Brain microvascular endothelial cell (primary cell): Measurements from ENCODE around the gene GLI2.

Experiments
- DNase-seq: peaks from one replicate; pipeline ENCODE4 v3.0.0-alpha.2; 2020
- H3K27ac ChIP-seq: fragments of 250-450 bp; sonication (Bioruptor Pico); 2 replicates; pipeline ENCODE4 v1.5.1; 2020; ENCODE audit warnings: mild to moderate bottlenecking, moderate library complexity
- H3K27me3 ChIP-seq: fragments of 250-450 bp; sonication (Bioruptor Pico); replicated peaks from 2 replicates; pipeline ENCODE4 v1.5.1; 2020; ENCODE audit warnings: mild to moderate bottlenecking
- H3K36me3 ChIP-seq: fragments of 250-450 bp; sonication (Bioruptor Pico); replicated peaks from 2 replicates; pipeline ENCODE4 v1.5.1; 2020; ENCODE audit warnings: mild to moderate bottlenecking
- H3K4me3 ChIP-seq: 2 replicates; pipeline ENCODE4 v1.5.1; 2011; ENCODE audit warnings: low read depth, mild to moderate bottlenecking, control low read depth, low read length, moderate library complexity
- in situ Hi-C: cut with HindIII; loops from 2 replicates; pipeline ENCODE4 v1.10.0; 2017; ENCODE audit warnings: low sequenced_read_pairs, low pct_ligation_motif_present
- TF ChIP-seq, protein P1 (sequence below): IDR thresholded peaks from 2 replicates; pipeline ENCODE4 v1.5.1; 2011; ENCODE audit warnings: low read depth, mild to moderate bottlenecking, moderate library complexity, low read length, control low read depth, inconsistent platforms; ENCODE audit errors: missing control alignments

GLI2 gene

GRCh38 chr2:120770176-120770575, 34.5 kb downstream of the GLI2 start:
- no peaks in the 10 kb centered on the region for H3K27me3 ChIP-seq
- H3K27ac ChIP-seq: no peak overlapping the region
- no peaks in the 10 kb centered on the region for H3K36me3 ChIP-seq
- no peak overlapping the region for H3K4me3 ChIP-seq
- TF ChIP-seq, protein P1, sequence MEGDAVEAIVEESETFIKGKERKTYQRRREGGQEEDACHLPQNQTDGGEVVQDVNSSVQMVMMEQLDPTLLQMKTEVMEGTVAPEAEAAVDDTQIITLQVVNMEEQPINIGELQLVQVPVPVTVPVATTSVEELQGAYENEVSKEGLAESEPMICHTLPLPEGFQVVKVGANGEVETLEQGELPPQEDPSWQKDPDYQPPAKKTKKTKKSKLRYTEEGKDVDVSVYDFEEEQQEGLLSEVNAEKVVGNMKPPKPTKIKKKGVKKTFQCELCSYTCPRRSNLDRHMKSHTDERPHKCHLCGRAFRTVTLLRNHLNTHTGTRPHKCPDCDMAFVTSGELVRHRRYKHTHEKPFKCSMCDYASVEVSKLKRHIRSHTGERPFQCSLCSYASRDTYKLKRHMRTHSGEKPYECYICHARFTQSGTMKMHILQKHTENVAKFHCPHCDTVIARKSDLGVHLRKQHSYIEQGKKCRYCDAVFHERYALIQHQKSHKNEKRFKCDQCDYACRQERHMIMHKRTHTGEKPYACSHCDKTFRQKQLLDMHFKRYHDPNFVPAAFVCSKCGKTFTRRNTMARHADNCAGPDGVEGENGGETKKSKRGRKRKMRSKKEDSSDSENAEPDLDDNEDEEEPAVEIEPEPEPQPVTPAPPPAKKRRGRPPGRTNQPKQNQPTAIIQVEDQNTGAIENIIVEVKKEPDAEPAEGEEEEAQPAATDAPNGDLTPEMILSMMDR: no peak
- no peak for DNase-seq
- in situ Hi-C loops: no loop called here

DNA sequence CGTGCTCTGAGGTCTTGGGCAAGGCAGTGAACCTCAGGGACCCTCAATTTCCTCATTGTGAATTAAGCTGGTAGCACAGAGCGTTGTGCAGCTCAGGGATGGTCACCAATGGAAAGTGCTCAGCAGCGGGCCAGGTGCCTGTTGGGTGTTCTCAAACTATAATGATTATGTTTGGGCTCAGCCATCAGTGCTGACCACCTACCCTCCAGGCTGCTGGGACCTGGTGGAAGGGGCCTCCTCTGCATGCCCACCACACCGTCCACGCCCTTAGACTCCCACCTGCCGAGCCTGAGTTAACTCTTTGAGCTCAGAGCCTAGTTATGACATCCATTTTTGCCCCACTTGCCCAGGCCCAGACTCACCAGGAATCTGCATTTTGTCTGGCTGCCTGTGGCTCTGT, 35.0 kb downstream of the GLI2 start:
- no peak for DNase-seq
- TF ChIP-seq, protein P1: no peak
- no peaks in the 10 kb centered on the region for H3K36me3 ChIP-seq
- peak overlapping the region; percentile 91 for H3K27ac ChIP-seq
- no peak overlapping the region for H3K4me3 ChIP-seq
- no peaks in the 10 kb centered on the region for H3K27me3 ChIP-seq
- in situ Hi-C loops: no loop called here

GRCh38 chr2:120771111-120771780, 35.6 kb downstream of the GLI2 start:
- Histone ChIP-seq H3K36me3 (no peaks in the 10 kb centered on the region), H3K27ac (peak overlapping the region; percentile 91), H3K27me3 (no peaks in the 10 kb centered on the region), H3K4me3 (peak overlapping the region; percentile 12)
- TF ChIP-seq, protein P1: no peak
- DNase-seq: peak; percentile 89
- in situ Hi-C loops: no loop called here

DNA sequence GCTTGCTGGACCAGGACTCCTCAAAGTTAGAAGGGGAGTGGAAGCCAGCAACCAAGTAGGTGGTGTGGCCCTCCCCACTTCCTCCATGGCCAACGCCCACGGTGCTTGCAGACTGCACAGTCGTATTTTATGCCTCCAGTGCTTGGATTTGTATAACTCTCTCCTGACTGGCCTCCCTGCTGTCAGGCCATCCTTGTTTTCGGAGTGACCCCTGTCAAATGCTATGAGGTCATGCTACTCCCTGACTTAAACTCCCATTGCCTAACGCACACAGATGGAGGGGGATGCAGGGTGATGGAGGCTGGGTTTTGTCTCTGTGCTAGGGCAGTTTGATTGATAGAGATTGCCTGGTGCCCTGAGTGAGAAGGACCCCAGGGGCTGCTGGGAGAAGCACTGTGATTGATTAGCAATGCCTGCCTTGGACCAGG, 36.1 kb downstream of the GLI2 start:
- Histone ChIP-seq H3K27me3 (no peaks in the 10 kb centered on the region), H3K4me3 (no peak overlapping the region), H3K27ac (peak overlapping the region; percentile 91), H3K36me3 (no peaks in the 10 kb centered on the region)
- in situ Hi-C loops: no loop called here
- no peak for DNase-seq
- TF ChIP-seq, protein P1: no peak

DNA sequence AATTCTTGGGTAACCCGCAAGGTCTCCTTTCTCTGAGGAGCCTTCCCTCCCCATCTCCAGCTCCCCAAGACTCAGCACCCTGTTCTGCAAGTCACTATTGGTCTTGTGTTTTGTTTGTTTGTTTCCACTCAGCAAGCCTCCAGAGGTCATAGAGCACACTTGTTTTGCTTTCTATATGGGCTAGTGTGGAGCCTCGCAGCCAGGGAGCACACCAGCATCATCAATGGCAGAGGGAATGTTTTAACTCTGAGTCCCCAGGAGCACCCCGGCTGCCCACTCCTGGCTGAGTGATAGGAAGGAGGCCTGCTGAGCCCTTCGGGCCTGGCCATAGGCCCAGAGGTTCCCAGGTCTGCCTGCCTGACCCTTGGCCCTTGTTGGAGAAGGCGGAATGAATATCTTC, 36.6 kb downstream of the GLI2 start:
- Histone ChIP-seq H3K27ac (peak overlapping the region; percentile 91), H3K27me3 (no peaks in the 10 kb centered on the region), H3K4me3 (no peak overlapping the region), H3K36me3 (no peaks in the 10 kb centered on the region)
- TF ChIP-seq, protein P1: no peak
- DNase-seq: no peak
- in situ Hi-C loops: no loop called here

GRCh38 chr2:120773186-120773800, 37.6 kb downstream of the GLI2 start:
- no peak overlapping the region for H3K27ac ChIP-seq
- TF ChIP-seq, protein P1: no peak
- DNase-seq: no peak
- H3K36me3 ChIP-seq: no peaks in the 10 kb centered on the region
- no peaks in the 10 kb centered on the region for H3K27me3 ChIP-seq
- in situ Hi-C loops: no loop called here
- no peak overlapping the region for H3K4me3 ChIP-seq
